ENCODE measurements around the gene POR.
"Not testable (repeated sequence)": the region's sequence is repeated elsewhere in the genome, so short reads cannot be mapped to it uniquely, and the experiment has no call there.

- not testable (repeated sequence) for TF ChIP-seq CTCF (IDR thresholded peaks at IDR 0.05; ENCODE audit: control extremely low read depth in 1 of 3, insufficient read depth in 1 of 3, low read depth in 1 of 3, low read length in 3 of 3); POLR2A (IDR thresholded peaks at IDR 0.05; ENCODE audit: control extremely low read depth in 1 of 2, low read depth in 2 of 2, low read length in 2 of 2); EZH2 (IDR thresholded peaks at IDR 0.05; ENCODE audit: low read depth, low read length, severe bottlenecking); CBX5 (IDR thresholded peaks at IDR 0.05; ENCODE audit: low read depth, low read length); GTF2F1 (IDR thresholded peaks at IDR 0.05; ENCODE audit: borderline replicate concordance, low read depth, low read length); KDM1A (IDR thresholded peaks at IDR 0.05; ENCODE audit: borderline replicate concordance, low read length); JUN (IDR thresholded peaks at IDR 0.05; ENCODE audit: low read depth, low read length); SUZ12 (IDR thresholded peaks at IDR 0.05; ENCODE audit: low read length); HDAC2 (IDR thresholded peaks at IDR 0.05; ENCODE audit: borderline replicate concordance in 1 of 2, low read depth in 2 of 2, low read length in 2 of 2)
Measured at GRCh38 chr7:75883265-75883824, 31.6 kb upstream of the POR start.
